Progenitor cell of endocrine pancreas (in vitro differentiated cells): Measurements from ENCODE around the gene ATP8B3. TPM values are rescaled to one million over a fixed set of nuclear protein-coding genes. Genes with fewer than 3 reads are reported as not detected.

Source experiments
- DNase-seq: peaks from one replicate; pipeline ENCODE4 v3.0.0; 2021; ENCODE audit warnings: low spot score; ENCODE audit not compliant: unreplicated experiment
- H3K27ac Mint-ChIP-seq: 2 replicates; pipeline ENCODE4 v1.8.0; 2021; ENCODE audit warnings: mild to moderate bottlenecking, moderate library complexity, mixed read lengths
- H3K27me3 Mint-ChIP-seq: 2 replicates; pipeline ENCODE4 v1.8.0; 2021; ENCODE audit warnings: mixed read lengths
- H3K36me3 Mint-ChIP-seq: 2 replicates; pipeline ENCODE4 v1.8.0; 2022; ENCODE audit warnings: mixed read lengths; ENCODE audit not compliant: insufficient read depth
- H3K4me1 Mint-ChIP-seq: 2 replicates; pipeline ENCODE4 v1.8.0; 2021; ENCODE audit warnings: low read depth, mixed read lengths
- H3K4me3 Mint-ChIP-seq: 2 replicates; pipeline ENCODE4 v1.8.0; 2021; ENCODE audit warnings: low read depth, mild to moderate bottlenecking, moderate library complexity, mixed read lengths
- H3K9me3 Mint-ChIP-seq: 2 replicates; pipeline ENCODE4 v1.8.0; 2021; ENCODE audit warnings: low read depth, mixed read lengths
- total RNA-seq: library from RNA; stranded (reverse); gene quantifications from 2 replicates; pipeline ENCODE4 v1.2.1, GENCODE V29; 2021
- TF ChIP-seq, protein P1 (sequence below): fragments of 200-600 bp; sonication (generic); IDR thresholded peaks from one replicate; pipeline ENCODE4 v1.5.0; 2021; ENCODE audit warnings: antibody characterized with exemption, mild to moderate bottlenecking; ENCODE audit not compliant: unreplicated experiment

ATP8B3 gene
- total RNA-seq, 1 donor from 2014 or later, result 4.1 TPM

- H3K27ac Mint-ChIP-seq, result no peak overlapping the region
- TF ChIP-seq, protein P1, sequence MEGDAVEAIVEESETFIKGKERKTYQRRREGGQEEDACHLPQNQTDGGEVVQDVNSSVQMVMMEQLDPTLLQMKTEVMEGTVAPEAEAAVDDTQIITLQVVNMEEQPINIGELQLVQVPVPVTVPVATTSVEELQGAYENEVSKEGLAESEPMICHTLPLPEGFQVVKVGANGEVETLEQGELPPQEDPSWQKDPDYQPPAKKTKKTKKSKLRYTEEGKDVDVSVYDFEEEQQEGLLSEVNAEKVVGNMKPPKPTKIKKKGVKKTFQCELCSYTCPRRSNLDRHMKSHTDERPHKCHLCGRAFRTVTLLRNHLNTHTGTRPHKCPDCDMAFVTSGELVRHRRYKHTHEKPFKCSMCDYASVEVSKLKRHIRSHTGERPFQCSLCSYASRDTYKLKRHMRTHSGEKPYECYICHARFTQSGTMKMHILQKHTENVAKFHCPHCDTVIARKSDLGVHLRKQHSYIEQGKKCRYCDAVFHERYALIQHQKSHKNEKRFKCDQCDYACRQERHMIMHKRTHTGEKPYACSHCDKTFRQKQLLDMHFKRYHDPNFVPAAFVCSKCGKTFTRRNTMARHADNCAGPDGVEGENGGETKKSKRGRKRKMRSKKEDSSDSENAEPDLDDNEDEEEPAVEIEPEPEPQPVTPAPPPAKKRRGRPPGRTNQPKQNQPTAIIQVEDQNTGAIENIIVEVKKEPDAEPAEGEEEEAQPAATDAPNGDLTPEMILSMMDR, result no peak
- no peak overlapping the region for H3K4me3 Mint-ChIP-seq
- H3K9me3 Mint-ChIP-seq, result no peaks in the 10 kb centered on the region
- peaks cover 2% of the 10 kb centered on the region for H3K36me3 Mint-ChIP-seq
- DNase-seq, result no peak
- peaks cover 11% of the 10 kb centered on the region for H3K27me3 Mint-ChIP-seq
- peaks cover 8% of the 10 kb centered on the region for H3K4me1 Mint-ChIP-seq
Observed at GRCh38 chr19:1810439-1811160, 1.5 kb downstream of the ATP8B3 start.

DNA sequence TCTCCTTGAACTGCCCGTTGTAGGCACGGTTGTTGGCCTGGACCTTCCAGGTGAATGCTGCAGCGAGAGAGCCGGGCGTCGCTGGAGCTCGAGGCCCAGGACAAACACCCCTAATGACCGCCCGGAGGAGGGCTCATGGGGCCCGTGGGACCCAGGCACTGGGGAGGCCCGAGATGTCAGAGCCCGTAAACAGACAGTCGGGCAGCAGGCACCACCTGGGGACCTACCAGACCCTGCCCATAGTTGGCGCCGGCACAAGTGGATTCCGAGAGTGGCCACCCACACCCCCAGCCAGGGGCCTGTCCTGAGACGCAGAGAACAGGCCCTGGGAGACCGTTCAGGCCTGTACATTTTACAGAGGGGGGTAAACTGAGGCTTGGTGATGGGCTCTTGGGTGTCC lies 2.4 kb downstream of the ATP8B3 start:
- peaks cover 8% of the 10 kb centered on the region for H3K4me1 Mint-ChIP-seq
- no peak overlapping the region for H3K27ac Mint-ChIP-seq
- H3K9me3 Mint-ChIP-seq, result no peaks in the 10 kb centered on the region

DNA sequence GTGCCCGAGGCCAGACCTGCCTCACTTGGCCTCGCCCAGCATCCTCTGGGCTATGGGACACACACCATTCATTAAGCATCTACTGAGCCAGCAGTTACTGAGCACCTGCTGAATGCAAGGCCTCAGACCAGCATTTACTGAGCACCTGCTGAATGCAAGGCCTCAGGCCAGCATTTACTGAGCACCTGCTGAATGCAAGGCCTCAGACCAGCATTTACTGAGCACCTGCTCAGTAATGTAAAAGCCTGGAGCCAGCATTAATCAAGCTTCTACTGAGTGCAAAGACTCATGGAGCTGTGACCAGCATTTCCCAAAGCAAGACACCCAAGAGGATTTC lies 3.7 kb downstream of the ATP8B3 start:
- H3K36me3 Mint-ChIP-seq, result no peaks in the 10 kb centered on the region
- TF ChIP-seq, protein P1, result no peak
- peaks cover 8% of the 10 kb centered on the region for H3K4me1 Mint-ChIP-seq
- DNase-seq, result no peak
- no peaks in the 10 kb centered on the region for H3K9me3 Mint-ChIP-seq
- peaks cover 11% of the 10 kb centered on the region for H3K27me3 Mint-ChIP-seq
- no peak overlapping the region for H3K27ac Mint-ChIP-seq
- no peak overlapping the region for H3K4me3 Mint-ChIP-seq

More for the DNA sequence above, 2.4 kb downstream of the ATP8B3 start:
- Mint-ChIP-seq H3K4me3 (no peak overlapping the region), H3K36me3 (no peaks in the 10 kb centered on the region), H3K27me3 (peaks cover 11% of the 10 kb centered on the region)
- no peak for DNase-seq
- TF ChIP-seq, protein P1, result no peak

- Mint-ChIP-seq H3K4me3 (no peak overlapping the region), H3K36me3 (no peaks in the 10 kb centered on the region), H3K27ac (no peak overlapping the region), H3K4me1 (peaks cover 5% of the 10 kb centered on the region), H3K9me3 (no peaks in the 10 kb centered on the region), H3K27me3 (peaks cover 12% of the 10 kb centered on the region)
- DNase-seq, result no peak
- TF ChIP-seq, protein P1, result no peak
Observed at GRCh38 chr19:1807695-1808394, 4.2 kb downstream of the ATP8B3 start.

- Mint-ChIP-seq H3K4me3 (no peak overlapping the region), H3K36me3 (no peaks in the 10 kb centered on the region), H3K4me1 (no peaks in the 10 kb centered on the region), H3K27ac (no peak overlapping the region), H3K27me3 (peaks cover 15% of the 10 kb centered on the region), H3K9me3 (no peaks in the 10 kb centered on the region)
- no peak for DNase-seq
- TF ChIP-seq, protein P1, result no peak
Observed at GRCh38 chr19:1807030-1807694, 4.9 kb downstream of the ATP8B3 start.
